ENCODE data around the gene NUDT3. TPM values are rescaled to one million over a fixed set of nuclear protein-coding genes. Genes with fewer than 3 reads are reported as not detected.
A peak's percentile ranks its signal among the peaks of the same experiment; 100 is the strongest.

NUDT3 gene
- total and polyA plus RNA-seq, 9 of the 15 experiments (the other 6 are each of a cell fraction or from before 2014, with no cell fraction given): 5.4 to 81.2 (median 56.4) TPM

DNA sequence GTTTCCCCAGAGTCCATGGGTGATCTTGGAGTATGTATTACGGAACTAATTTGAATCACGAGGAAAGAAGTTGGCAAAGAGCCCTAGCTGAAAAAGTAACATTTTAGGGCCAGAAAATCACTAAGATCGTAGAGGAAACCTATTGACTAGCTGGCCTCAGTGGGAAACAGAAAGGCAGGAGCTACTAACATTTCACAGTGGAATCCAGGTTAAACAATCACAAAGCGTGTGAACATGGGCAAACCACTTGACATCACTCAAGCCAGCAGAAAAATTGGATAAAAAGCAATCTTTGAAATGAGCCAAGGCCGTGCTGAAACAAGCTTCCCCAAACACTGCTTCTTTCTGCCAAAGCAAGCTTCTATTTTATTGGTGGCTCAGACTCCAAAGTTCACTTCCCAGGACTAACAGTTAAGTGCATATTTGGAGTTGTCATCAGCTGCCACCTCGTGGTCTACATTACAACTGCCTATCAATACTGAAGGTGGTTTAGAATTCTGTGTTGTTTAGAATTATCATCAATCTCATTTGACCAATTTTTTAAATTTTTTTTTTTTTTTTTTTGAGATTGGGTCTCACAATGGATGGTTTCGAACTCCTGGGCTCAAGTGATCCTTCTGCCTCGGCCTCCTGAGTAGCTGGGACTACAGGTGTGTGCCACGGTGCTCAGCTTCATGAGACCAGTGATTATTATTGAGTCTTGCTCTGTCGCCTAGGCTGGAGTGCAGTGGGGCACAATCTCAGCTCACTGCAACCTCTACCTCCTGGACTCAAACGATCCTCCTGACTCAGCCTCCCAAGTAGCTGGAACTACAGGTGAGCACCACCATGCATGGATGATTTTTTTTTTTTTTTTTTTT, 22.8 kb upstream of the NUDT3 start (continued):
- TF ChIP-seq, protein P1, sequence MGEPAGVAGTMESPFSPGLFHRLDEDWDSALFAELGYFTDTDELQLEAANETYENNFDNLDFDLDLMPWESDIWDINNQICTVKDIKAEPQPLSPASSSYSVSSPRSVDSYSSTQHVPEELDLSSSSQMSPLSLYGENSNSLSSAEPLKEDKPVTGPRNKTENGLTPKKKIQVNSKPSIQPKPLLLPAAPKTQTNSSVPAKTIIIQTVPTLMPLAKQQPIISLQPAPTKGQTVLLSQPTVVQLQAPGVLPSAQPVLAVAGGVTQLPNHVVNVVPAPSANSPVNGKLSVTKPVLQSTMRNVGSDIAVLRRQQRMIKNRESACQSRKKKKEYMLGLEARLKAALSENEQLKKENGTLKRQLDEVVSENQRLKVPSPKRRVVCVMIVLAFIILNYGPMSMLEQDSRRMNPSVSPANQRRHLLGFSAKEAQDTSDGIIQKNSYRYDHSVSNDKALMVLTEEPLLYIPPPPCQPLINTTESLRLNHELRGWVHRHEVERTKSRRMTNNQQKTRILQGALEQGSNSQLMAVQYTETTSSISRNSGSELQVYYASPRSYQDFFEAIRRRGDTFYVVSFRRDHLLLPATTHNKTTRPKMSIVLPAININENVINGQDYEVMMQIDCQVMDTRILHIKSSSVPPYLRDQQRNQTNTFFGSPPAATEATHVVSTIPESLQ (CRISPR knock-in tag; IDR thresholded peaks at IDR 0.05): peak; percentile 32; the same call in 1 of the 2 replicates
- TF ChIP-seq, protein P2, sequence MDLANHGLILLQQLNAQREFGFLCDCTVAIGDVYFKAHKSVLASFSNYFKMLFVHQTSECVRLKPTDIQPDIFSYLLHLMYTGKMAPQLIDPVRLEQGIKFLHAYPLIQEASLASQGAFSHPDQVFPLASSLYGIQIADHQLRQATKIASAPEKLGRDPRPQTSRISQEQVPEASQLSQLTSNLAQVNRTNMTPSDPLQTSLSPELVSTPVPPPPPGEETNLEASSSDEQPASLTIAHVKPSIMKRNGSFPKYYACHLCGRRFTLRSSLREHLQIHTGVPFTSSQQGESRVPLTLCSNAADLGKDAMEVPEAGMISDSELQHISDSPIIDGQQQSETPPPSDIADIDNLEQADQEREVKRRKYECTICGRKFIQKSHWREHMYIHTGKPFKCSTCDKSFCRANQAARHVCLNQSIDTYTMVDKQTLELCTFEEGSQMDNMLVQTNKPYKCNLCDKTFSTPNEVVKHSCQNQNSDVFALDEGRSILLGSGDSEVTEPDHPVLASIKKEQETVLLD (IDR thresholded peaks at IDR 0.05): no peak
- TF ChIP-seq ZNF197 (CRISPR knock-in tag; IDR thresholded peaks at IDR 0.05; ENCODE audit: low read depth) (no peak), RFX5 (IDR thresholded peaks at IDR 0.05; ENCODE audit: low read depth, low read length) (no peak), ZNF75A (CRISPR knock-in tag; IDR thresholded peaks at IDR 0.05) (no peak), PHF21A (IDR thresholded peaks at IDR 0.05; ENCODE audit: borderline replicate concordance, low read depth) (no peak), KDM5B (IDR thresholded peaks at IDR 0.05; ENCODE audit: insufficient replicate concordance, low read depth, low read length) (peak; percentile 23)
- TF ChIP-seq, protein P3, sequence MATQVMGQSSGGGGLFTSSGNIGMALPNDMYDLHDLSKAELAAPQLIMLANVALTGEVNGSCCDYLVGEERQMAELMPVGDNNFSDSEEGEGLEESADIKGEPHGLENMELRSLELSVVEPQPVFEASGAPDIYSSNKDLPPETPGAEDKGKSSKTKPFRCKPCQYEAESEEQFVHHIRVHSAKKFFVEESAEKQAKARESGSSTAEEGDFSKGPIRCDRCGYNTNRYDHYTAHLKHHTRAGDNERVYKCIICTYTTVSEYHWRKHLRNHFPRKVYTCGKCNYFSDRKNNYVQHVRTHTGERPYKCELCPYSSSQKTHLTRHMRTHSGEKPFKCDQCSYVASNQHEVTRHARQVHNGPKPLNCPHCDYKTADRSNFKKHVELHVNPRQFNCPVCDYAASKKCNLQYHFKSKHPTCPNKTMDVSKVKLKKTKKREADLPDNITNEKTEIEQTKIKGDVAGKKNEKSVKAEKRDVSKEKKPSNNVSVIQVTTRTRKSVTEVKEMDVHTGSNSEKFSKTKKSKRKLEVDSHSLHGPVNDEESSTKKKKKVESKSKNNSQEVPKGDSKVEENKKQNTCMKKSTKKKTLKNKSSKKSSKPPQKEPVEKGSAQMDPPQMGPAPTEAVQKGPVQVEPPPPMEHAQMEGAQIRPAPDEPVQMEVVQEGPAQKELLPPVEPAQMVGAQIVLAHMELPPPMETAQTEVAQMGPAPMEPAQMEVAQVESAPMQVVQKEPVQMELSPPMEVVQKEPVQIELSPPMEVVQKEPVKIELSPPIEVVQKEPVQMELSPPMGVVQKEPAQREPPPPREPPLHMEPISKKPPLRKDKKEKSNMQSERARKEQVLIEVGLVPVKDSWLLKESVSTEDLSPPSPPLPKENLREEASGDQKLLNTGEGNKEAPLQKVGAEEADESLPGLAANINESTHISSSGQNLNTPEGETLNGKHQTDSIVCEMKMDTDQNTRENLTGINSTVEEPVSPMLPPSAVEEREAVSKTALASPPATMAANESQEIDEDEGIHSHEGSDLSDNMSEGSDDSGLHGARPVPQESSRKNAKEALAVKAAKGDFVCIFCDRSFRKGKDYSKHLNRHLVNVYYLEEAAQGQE (IDR thresholded peaks at IDR 0.05; ENCODE audit: borderline replicate concordance): peak; percentile 91
- TF ChIP-seq, protein P3 (CRISPR knock-in tag; IDR thresholded peaks at IDR 0.05; ENCODE audit: low read depth): no peak
- TF ChIP-seq, protein P4, sequence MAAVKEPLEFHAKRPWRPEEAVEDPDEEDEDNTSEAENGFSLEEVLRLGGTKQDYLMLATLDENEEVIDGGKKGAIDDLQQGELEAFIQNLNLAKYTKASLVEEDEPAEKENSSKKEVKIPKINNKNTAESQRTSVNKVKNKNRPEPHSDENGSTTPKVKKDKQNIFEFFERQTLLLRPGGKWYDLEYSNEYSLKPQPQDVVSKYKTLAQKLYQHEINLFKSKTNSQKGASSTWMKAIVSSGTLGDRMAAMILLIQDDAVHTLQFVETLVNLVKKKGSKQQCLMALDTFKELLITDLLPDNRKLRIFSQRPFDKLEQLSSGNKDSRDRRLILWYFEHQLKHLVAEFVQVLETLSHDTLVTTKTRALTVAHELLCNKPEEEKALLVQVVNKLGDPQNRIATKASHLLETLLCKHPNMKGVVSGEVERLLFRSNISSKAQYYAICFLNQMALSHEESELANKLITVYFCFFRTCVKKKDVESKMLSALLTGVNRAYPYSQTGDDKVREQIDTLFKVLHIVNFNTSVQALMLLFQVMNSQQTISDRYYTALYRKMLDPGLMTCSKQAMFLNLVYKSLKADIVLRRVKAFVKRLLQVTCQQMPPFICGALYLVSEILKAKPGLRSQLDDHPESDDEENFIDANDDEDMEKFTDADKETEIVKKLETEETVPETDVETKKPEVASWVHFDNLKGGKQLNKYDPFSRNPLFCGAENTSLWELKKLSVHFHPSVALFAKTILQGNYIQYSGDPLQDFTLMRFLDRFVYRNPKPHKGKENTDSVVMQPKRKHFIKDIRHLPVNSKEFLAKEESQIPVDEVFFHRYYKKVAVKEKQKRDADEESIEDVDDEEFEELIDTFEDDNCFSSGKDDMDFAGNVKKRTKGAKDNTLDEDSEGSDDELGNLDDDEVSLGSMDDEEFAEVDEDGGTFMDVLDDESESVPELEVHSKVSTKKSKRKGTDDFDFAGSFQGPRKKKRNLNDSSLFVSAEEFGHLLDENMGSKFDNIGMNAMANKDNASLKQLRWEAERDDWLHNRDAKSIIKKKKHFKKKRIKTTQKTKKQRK (IDR thresholded peaks at IDR 0.05; ENCODE audit: borderline replicate concordance, low read depth, low read length): peak; percentile 28; the same call in 1 of the 2 replicates
